Medulla oblongata (tissue), 1 donor: ENCODE data around the gene C12orf56.
"Not testable (repeated sequence)": the region's sequence is repeated elsewhere in the genome, so short reads cannot be mapped to it uniquely, and the experiment has no call there.

Experiments used
- DNase-seq: peaks from one replicate; pipeline ENCODE4 v3.0.0-alpha.2; 2015; ENCODE audit errors: extremely low spot score

The C12orf56 gene

DNA sequence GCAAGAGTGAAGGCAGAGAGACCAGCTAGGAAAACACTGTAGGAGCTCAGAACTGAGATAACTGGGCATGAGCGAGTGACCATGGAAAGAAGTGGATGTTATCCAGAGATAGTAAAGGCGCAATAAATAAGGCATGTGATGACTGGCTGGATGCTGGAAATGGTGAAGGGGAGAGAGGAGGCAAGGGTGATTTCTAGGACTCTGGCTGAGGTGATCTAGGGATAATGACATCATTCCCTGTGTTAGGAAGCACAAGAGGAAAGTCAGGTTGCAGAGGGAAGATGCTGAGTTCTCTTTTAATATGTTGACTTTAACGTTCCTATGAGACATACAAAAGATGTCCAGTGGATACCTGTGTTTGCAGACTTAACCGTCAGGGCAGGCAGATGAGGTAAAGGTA lies 78.7 kb downstream of the C12orf56 start:
- DNase-seq: no peak

DNA sequence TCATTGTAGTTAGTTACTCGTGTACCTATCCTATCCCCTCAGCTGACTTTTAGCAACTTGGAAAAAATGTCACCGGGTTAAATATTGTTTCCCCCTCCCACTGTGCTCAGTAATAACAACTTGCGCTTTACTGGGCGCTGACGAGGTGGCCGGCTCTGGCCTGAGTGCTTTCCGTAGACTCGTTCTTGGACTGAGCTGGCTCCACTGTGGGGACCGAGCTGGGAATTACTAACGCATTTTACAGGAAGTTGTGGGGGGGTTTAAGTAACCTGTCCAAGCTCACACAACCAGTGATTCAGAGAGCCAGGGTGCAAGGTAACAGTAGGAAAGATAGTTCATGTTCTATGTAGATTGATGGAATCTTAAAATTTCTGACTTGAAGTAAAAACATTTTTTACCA lies 86.0 kb downstream of the C12orf56 start:
- DNase-seq: no peak

DNA sequence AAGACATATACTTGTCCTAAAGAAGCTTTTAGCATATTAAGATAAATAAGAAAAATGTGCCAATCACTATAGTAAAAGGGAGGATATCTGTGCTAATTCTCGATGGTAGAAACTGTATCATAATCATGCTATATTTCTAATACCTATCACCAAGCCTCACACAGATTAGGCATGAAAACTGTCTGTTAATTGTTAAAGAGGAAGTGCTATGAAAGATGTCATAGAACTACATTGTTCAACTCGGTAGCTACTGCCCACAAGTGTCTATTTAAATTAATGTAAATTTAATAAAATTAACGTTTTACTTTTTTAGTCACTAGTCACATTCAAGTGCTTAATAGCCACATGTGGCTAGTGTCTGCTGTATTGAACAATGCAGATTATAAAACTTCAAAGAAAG lies 90.9 kb downstream of the C12orf56 start:
- DNase-seq: no peak

DNA sequence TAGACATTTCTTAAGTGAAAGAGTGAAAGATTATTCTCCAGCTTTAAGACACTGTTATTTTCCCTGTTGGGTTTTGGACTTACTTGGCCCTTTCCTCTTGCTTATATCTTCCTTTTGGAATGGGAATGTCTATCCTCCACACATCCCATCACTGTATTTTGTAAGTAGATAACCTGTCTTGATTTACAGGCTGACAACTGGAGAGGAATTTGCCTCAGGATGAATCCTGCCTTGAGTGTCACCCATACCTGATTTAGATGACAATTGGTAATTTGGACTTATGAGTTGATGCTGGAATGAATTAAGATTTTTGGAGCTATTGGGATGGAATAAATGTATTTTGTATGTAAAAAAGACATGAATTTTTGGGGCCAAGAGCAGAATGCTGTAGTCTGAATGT lies 94.3 kb downstream of the C12orf56 start:
- DNase-seq: no peak

DNA sequence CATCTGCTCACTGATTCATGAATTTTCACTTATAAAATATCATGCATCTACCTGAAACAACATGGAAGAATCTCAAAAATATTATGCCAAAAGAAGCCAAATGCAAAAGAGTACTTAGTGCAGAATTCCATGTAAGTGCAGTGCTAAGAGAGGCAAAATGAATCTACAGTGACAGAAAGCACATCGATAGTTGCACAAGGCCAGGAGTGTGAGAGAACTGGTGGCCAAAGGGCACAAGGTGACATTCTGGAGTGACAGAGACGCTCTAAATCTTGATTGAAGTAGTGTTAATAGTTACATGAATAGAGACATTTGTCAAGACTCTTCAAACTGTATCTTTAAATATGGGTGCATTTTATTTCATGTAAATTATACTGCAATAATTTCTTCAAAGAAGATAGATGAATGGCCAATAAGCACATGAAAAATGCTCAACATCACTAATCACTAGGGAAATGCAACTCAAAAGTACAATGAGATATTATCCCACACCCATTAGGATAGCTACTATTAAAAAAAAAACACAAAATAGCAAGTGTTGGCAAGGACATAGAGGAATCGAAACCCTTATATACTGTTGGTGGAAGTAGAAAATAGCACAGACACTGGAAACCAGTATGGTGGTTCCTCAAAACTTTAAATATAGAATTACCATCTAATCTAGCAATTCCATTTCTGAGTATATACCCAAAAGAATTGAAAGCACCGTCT lies 96.7 kb downstream of the C12orf56 start:
- peak; percentile 39 for DNase-seq

DNA sequence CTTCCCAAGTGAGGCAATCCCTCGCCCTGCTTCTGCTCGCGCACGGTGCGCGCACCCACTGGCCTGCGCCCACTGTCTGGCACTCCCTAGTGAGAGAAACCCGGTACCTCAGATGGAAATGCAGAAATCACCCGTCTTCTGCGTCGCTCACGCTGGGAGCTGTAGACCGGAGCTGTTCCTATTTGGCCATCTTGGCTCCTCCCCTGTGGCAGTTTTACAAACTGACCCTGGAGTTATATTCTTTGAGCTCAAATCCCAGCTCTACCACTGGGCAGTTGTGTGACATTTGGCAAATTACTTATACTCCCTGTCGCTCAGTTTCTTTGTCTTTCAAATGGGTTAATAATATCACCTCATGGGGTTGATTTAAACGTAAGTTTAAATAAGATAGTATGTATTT lies 97.4 kb downstream of the C12orf56 start:
- not testable (repeated sequence) for DNase-seq

DNA sequence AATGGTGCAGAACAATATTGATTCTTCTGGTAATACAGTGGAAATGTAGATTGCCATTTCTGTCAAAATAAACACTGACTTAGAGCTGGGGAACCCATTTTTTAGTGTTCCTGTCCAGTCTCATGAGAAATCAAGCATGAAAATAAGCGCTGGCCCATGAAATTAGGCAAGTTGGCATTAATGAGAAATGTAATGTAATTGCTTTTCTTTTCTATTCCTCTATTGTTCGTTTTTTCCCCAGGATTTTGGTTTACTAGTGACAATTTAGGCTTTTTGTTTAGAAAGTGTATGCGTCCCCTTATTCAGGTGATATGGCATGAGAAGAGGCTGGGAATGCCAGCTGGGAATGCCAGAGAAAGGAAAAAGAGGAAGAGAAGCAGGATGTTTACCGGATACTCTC lies 104.0 kb downstream of the C12orf56 start:
- no peak for DNase-seq

DNA sequence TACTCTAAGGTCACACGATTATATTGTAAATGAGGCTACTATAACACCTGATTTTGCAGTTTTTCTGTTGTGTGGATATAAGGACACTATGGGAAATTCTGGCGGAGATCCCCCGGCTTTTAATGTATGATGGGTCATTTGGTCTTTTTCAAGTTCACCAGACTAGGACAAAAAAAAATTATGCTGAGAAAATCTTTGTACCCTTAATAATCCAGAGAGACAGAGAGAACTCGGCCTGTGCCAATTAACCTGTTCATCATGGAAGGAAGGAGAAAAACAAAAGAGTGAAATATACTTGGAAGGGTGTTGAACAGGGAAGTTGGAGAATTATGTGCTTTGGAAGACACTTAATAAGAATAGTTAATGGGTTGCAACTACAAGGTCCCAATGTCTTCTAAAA lies 106.3 kb downstream of the C12orf56 start:
- DNase-seq: no peak

DNA sequence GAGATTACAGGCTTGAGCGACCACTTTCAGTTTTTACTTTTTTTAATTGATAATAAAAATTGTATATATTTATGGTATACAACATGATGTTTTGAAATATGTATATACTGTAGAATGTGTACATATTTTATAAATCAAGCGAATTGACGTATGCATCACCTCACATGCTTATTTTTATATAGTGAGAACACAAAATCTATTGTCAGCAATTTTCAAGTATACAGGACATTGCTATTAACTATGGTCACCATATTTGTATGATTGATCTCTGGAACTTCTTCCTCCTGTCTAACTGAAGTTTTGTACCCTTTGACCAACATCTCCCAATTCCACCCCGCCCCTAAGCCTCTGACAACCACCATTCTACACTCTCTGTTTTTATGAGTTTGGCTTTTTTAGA lies 112.1 kb downstream of the C12orf56 start:
- DNase-seq: no peak

DNA sequence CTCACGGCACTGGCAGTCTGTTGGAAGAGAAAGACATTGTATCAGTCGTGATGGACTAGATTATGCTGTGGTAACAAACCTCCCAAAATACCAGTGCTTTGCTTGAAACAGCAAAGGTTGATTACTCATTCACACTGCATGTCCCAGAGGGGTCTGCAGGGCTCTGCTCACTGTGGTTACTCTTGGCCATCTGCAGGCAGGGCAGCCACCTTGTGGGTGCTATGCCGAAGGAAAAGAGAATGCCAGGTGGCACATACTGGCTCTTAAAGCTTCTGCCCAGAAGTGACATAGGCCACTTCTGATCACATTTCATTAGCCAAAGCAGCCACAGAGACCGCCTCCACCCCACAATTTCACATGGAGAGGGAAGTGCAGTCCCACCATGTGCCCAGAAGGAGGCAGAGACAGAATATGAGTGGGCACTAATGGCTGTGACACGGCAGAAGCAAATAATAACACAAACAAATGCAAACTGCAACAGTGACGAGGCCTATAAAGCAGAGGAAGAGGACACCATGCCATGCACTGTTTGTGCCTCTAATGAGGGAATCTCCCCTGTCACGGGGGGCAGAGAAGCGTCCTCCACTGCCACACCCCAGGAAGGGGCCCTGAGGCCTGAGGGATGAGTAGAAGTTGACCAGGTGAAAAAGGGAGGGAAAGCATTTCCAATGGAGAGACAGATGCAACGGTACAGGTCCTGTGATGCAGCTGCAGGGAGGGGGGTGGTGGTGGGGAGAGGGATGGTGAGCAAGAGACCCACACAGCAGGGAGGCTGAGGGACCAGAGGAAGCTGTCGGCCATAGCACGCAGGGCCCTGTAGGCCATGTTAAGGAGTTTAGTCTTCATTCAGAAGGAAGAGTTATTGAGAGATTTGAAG lies 116.8 kb downstream of the C12orf56 start:
- peak; percentile 42 for DNase-seq

DNA sequence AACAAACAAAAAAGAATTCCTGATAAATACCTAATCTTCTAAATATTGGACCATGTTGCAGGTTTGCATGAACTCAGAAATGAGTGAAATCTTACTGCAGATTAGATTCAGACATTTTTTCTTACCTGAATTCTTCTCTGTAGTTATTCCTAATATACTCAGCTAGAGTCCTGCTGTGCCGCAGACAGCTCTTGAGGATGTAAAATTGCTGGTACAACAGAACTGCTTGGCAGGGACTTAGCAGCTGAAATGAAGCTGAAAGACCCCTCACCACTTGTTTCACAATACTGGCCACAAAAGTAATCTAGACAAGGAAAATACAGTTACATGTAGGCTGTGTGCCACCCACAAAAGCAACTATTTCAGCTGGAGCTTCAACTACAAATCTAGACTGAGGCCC lies 120.1 kb downstream of the C12orf56 start:
- DNase-seq: no peak

DNA sequence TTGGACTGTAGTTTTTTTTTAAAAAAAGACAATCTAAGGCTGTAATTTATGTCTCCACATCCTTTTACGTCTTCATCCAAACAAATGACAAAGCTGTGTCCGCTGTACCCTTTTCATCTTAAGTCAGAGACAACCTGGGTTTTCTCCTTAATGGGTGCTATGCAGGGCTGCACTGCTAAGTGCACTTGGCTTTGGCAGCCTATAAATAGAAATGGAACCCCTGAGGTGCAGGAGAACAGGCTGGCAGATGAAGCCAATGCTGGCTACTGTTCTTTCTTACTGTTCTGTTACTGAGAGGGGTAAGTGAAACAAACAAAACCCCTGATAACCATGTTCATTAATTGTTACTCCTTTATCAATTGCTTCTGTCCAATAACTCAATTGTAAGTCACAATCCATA lies 121.4 kb downstream of the C12orf56 start:
- no peak for DNase-seq

DNA sequence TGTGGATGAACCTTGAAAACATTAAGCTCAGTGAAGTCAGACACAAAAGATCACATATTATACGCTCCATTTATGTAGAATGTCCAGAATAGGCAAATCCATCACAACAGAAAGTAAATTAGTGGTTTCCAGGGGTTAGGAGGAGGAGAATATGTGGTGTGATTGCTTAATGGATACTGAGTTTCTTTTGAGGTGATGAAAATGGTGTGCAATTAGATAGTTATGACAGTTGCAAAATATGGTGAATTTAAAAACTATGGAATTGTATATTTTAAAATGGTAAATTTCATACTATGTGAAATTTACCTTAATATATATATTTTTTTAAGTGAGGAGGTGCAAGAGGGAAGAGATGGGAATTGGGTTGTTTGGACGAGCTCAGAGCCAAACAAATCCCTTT lies 122.1 kb downstream of the C12orf56 start:
- no peak for DNase-seq

DNA sequence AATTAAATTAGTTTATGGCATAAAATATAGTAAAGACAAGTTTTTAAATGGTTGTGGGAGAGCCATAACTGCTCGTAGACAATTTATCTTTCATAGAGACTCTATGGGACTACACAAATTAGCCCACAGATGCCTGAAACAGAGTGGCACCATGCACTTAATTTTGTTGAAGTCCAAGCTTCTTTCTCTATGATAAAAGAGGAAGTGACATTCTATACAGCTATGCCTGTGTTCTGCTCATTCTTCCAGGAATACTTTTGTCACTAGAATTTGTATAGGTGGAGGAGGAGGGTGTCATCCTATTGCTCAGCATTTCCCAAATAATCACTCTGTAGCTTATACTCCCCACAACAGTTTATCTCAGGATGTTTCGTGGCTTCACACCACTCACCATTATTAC lies 124.7 kb downstream of the C12orf56 start:
- no peak for DNase-seq

DNA sequence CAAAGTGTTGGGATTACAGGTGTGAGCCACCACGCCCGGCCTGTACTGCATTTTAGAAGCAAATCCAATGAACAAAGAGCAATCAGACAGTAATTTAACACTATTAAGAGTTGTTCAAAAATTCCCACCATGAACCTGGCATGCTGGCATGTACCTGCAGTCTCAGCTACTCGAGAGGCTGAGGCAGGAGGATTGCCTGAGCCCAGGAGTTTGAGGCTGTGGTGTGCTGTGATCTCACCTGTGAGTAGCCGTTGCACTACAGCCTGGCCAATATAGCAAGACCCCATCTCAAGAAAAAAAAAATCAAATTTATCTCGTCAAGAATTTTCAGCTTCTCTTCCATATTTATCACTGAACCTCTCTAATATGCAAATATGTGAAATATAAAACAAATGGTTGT lies 128.7 kb downstream of the C12orf56 start:
- no peak for DNase-seq

DNA sequence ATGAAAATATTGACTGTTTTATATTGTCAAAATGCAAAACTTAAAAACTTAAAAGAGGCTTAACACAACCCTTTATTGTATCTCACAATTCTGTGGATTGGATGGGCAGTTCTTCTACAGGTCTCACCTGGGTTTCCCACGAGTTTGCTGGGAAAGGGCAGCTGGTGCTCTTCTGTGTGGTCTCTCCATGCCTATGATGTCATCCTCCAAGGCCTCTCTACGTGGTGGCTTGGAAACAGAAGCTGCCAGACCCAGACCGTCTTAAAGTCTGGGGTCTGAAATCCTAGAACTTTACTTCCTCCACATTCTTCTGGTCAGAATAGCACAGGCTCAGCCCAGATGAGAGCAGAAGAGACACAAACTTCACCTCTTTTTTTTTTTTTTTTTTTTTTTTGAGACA lies 132.0 kb downstream of the C12orf56 start:
- no peak for DNase-seq

DNA sequence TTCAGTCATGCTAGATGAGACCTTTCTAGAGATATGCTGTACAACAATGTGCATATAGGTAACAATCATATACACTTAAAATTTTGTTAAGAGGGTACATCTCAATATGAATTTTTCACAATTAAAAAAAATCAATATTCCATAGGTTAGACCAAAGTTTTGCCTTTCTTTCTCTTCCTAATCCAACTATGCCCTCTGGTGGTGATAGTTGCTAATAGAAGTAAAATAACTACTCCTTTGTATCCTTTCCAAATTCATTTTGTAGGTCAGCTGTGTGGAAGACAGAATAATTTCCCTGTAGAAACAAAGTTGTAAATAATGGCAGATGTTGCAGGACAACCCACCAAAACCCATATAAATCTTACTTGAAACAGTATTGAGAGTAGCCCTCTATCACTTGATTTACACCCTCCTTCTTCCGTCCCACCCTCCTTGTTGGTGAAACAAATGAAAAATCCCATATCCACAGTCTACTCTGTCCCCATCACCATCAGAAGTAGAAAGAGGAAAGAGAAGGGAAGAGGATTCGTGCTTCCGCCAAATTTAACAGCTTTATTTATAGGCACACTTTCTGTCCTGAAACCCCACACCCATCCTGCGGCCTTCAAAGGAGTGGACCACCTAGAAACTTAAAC lies 134.3 kb downstream of the C12orf56 start:
- peak; percentile 93 for DNase-seq

DNA sequence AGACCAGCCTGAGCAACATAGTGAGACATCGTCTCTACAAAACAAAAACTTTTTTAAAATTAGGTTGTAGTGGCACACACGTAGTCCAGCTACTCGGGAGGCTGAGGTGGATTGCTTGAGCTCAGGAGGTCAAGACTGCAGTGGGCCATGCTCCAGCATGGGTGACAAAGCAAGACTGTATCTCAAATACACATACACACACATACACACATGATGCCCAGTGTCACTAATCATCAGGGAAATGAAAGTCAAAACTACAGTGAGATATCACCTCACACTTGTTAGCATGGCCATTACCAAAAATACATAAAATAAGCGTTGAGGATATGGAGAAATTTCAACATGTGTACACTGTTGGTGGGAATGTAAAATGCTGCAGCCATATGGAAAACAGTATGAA lies 135.3 kb downstream of the C12orf56 start:
- DNase-seq: no peak

DNA sequence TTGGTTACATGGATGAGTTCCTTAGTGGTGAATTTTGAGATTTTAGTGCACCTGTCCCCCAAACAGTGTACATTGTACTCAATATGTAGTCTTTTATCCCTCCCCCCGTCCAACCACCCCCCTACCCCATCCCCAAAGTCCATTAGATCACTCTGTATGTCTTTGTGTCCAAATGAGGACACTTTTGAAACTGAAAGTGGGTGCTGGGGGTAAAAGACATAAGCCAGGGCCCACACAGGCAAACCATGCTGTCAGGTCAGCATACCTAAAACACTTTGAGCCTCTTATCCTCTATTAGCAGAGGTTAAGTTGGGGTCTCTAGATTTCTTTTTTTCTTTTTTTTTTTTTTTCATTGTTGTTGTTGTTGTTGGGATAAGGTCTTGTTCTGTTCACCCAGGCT lies 137.2 kb downstream of the C12orf56 start:
- no peak for DNase-seq

DNA sequence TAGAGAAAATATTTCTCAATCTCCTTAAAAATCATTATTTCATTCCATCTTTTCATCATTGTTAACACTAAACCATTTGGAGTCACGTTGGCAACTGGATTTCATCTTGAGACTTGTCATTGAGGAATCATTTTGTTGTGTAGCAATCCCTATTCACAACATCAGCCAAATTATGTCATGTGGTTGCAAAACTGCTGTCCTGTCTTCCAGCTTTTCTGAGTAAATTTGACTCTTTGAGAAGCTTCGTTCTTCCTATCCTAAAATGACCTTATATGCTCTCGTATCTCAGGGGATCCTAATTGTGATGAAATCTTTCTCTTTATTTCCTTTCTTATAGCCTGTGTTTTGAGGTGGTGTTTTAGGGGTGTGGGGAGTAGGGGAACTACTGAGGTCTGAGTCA lies 137.9 kb downstream of the C12orf56 start:
- peak; percentile 41 for DNase-seq

DNA sequence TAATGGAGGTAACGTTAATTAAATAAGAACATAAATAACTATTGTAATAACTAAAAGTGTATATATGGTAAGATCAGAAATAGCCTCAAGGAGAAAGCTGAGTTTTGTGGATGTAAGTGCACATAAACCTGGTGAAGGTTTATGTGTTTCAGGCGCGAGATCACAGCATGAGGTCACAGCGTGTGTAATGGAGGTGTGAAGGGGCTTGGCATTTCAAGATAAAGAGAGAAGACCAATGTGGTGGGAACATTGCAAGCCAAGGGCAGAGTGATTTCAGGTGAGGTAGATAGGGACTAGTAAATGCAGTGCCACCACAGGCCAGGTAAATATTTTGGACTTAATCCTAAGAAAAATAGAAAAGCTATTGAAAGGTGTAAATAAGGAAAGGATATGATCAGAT lies 146.7 kb downstream of the C12orf56 start:
- no peak for DNase-seq

DNA sequence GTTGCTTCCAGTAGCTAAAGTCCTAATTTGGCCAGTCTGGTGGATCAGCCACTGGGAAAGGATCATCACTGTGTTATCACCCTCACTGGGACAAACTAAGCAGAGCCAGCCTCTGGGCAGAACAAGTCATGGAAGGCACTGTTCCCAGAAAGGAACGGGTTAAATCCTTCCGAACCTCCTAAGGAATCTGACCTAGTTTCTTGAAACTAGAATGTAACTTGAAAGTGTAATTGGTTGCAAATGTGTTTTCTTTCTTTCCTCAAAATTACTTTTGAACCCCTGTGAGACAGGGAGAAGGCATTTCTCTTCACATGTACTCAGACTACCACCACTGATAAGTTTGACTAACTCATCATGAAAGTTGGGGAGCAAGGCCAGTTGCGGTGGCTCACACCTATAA lies 149.8 kb downstream of the C12orf56 start:
- DNase-seq: no peak

DNA sequence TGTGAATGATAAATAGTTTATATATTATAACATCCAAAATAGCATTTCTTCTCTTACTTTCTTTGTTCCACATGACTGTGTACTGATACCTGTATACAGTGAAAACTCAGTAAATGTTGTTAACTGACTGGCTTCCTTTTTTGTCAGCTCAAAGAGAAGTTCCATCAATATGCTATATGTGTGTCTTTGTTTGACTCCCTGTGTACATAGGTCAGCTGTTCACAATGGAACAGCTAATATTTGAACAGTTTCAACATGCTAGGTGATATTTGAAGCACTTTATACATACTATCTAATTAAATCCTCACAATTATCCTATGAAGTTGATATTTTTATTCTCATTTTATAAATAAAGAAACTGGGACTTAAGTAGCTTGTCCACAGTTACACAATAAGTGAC lies 153.2 kb downstream of the C12orf56 start:
- DNase-seq: no peak
